Midbrain (tissue), 1 donor: ENCODE results near the gene PPM1L.
A peak's percentile ranks its signal among the peaks of the same experiment; 100 is the strongest.

Experiments used
- DNase-seq: peaks from one replicate; lab custom pipeline; 2025; lab: John Stamatoyannopoulos, UW

PPM1L gene

GRCh38 chr3:161100994-161101393, 345.0 kb downstream of the PPM1L start:
- DNase-seq: no peak

- no peak for DNase-seq
Measured at GRCh38 chr3:161101609-161102008, 345.6 kb downstream of the PPM1L start.

GRCh38 chr3:161103776-161104385, 347.9 kb downstream of the PPM1L start:
- DNase-seq: no peak

- DNase-seq: peak; percentile 22
Measured at GRCh38 chr3:161104561-161105551, 348.8 kb downstream of the PPM1L start, which contains the start of gene B3GALNT1. TSS of gene B3GALNT1 (minus strand) at chr3:161105349. CDS start at chr3:161086754, 18,595 bp downstream.

GRCh38 chr3:161107311-161107710, 351.3 kb downstream of the PPM1L start:
- DNase-seq: no peak

- no peak for DNase-seq
Measured at GRCh38 chr3:161108840-161109239, 352.8 kb downstream of the PPM1L start.

- no peak for DNase-seq
Measured at GRCh38 chr3:161117646-161118045, 361.6 kb downstream of the PPM1L start.

- DNase-seq: no peak
Measured at GRCh38 chr3:161126495-161126894, 370.5 kb downstream of the PPM1L start.
